Putamen (tissue), 1 donor: Measurements from ENCODE around the gene PIGW.
"Not testable (repeated sequence)": the region's sequence is repeated elsewhere in the genome, so short reads cannot be mapped to it uniquely, and the experiment has no call there.

ENCODE experiments used
- DNase-seq: peaks from one replicate; pipeline ENCODE4 v3.0.0-alpha.2; 2016; ENCODE audit warnings: low spot score

The PIGW gene

GRCh38 chr17:36508439-36508838 lies 26.3 kb upstream of the PIGW start:
- DNase-seq: not testable (repeated sequence)

DNA sequence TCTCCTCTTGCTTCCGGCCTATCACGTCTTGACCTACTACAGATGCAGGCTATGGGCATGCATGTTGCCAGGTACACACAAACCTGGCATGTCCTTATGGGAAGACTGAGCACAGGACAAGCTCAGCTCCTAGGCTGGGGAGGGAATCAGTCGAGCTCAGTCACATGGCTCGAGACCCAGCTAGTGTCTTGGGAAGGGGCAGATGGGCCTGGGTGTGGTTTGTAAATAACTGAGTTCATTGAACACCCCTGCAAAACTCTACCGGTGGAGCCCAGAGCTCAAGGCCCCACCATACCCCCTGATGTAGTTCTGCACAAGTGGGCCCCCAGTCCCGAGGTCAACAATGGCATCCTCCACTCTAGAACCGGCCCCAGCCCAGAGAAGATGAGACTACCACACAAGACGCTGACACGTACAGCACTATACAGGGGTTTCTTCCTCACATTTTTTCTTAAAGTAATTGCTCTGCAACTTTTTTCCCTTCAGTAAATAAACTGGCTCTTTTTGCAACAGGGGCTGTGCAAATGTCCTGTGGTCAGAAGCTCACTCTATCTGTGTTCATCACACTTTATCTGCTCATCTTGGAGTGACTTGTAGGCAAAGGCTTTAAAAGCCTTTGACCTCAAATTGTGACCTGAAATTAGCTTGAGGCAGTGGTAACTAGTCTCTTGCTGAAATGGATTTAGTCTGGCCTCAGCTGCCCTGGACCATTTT lies 25.4 kb upstream of the PIGW start:
- no peak for DNase-seq

DNA sequence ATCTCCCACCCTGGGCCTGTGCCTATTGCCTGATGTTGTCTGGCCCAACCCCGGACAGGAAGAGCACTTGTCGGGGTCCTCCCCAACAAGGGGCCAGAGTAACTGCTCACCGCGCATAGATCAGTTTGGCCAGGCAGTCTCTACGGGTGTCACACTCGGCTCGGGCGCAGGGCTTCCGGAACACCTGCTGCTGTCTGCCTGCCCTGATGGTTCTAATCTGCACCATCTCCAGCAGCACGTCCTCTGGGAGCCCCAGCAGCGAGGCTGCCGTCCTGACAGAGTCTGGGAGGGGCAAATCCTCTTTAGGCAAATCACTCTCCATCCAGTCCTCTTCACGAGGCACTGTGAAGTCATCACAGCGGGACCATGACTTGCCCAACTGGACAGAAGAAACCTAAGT lies 24.2 kb upstream of the PIGW start:
- no peak for DNase-seq

- no peak for DNase-seq
These were observed 23.6 kb upstream of the PIGW start for GRCh38 chr17:36511216-36511615.

DNA sequence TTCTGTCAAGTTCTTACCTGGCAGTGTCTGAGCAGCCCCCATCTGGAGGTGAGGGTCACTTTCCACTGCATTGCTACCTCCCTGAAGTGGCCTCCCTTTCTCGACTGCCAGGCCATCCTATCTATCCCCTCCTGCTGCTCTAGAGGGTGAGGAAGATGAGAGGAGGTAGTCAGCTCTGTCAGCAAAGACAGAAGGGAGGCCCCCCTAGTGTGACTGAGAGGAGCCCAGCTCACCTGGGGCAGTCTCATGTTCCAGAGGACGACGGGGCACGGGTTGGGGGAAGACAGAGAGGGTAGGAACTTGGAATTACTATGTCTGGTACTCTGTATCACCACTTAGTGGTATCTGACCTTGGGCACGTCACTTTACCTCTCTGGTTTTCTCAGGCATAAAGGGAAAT lies 22.1 kb upstream of the PIGW start:
- DNase-seq: no peak

- no peak for DNase-seq
These were observed 19.9 kb upstream of the PIGW start for GRCh38 chr17:36514856-36515255.

GRCh38 chr17:36515837-36516236 lies 18.9 kb upstream of the PIGW start:
- DNase-seq: no peak

DNA sequence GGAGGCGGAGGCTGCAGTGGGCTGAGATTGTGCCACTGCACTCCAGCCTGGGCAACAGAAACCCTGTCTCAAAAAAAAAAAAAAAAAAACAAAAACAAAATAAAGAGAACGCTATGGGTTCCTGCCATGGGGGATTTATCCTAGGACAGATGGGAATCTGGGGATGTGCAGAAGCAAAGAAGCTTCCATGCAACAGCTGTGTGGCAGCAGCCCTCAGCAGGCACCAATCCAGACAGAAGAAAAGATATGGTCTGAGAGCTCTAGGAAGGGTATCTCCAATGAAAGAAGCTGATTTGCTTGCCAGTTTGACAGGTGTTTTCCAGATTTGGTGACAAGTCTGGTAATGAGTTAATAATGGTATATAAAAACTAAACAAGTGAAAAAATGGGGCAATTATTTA lies 11.7 kb upstream of the PIGW start:
- DNase-seq: no peak

DNA sequence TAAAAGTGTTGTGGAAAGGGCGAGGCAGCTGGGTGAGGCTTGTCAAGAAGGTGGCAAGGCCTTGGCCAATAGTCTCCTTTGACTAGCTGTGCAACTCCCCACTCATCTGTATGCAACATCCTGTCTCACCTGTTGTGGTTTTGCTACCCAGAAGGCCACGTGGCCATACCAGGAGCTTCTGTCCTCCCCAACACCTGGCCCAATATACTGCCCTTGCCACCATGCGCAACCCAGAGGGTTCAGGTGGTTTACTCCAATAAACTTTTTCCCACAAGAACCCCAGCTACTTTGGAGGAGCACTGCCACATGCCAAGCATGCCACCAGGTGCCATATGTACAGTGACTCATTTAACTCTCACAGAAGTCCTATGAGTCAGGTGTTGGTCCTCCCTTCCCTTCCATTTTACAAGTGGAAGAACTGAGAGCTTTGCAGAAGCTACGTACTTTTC lies 10.3 kb upstream of the PIGW start:
- DNase-seq: no peak

DNA sequence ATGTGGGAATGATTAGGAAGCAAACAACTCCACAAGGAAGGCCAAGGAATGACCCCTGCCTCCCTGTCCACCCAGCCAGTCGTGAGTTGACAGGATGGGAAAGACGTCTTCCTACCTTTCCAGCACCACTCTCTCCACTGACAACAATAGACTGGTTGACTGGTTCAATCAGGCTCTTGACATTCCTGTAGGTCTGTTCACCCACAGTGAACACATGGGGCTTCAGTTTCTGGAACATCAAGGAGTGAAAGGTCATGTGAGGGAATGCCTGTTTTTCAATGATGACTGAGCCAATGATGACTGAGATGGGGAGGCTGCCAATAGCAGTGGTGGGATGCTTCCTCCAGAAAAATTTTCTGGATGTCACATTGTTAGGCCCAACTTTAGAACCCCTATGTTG lies 9.7 kb upstream of the PIGW start:
- no peak for DNase-seq

DNA sequence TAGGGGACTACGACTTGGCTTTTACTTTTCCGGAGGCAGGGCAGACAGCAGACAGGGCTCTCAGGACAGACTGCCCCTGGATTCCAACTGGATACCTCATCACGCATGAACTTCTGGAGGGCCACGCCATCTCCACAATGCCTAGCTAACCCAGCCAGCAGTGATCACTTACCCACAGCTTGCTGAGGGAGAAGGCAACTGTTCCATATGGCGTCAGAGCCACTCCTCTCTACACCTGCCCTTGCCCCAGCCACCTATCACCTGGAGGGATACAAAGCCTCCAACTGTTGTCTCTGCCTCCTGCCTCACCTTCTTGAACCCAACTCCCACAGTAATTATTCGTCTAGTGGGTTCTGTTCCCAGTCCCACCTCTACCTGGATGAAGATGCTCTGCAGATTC lies 8.9 kb upstream of the PIGW start:
- DNase-seq: no peak

- no peak for DNase-seq
These were observed 7.1 kb upstream of the PIGW start for GRCh38 chr17:36527621-36528250.

DNA sequence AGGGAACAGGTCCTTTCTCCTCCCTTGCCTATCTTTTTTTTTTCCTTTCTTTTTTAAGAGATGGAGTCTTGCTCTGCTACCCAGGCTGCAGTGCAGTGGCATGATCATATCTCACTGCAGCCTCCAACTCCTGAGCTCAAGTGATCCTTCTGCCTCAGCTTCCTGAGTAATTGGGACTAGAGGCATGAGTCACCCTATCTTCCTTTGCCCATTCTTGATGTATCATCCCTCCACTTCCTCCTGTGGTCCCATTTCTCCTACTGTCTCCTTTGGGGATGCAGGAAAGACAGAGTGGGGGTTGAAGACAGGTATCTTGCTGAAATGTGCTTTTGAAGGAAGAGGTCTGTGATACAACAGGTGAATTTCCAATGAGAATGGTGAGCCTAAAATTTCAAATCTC lies 5.7 kb upstream of the PIGW start:
- no peak for DNase-seq

GRCh38 chr17:36532435-36532975 lies 2.3 kb upstream of the PIGW start:
- DNase-seq: no peak

- DNase-seq: no peak
These were observed 600 bp upstream of the PIGW start for GRCh38 chr17:36533935-36534839.

DNA sequence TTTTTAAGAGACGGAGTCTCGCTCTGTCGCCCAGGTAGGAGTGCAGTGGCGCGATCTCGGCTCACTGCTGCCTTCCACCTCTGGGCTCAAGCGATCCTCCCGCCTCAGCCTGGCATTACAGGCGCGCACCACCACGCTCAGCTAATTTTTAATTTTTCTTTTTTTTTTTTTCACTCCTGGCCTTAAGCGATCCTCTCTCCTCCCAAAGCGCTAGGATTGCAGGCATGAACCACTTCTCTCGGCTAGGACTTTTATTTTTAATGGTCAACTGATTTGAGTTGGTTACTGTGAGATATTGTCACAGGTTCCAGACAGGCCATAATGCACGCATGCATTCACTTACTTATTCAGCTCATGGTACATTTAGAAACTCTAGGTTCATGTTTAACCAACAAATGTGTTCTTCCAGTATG lies 888 bp downstream of the PIGW start:
- no peak for DNase-seq

DNA sequence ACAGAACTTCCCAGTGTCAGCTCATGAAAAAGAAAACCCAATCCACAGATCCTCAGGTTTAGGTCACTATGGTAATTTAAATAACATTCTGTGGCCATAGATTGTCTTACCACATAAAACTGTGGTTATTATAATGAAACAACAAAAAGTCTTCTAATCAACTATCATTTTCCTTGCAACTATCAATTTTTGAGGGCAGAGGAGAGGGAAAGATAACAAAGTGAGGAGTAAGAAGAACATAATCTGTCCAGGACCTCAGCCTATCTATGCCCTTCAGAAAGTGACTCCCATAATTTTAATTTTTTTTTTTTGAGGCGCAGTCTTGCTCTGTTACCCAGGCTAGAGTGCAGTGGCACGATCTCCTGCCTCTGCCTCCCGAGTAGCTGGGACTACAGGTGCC lies 5.9 kb downstream of the PIGW start:
- no peak for DNase-seq

- no peak for DNase-seq
These were observed 8.0 kb downstream of the PIGW start for GRCh38 chr17:36542755-36543154.

- DNase-seq: no peak
These were observed 9.2 kb downstream of the PIGW start for GRCh38 chr17:36544044-36544306.

- peak; percentile 93 for DNase-seq
These were observed 9.7 kb downstream of the PIGW start, which contains the start of gene GGNBP2 for GRCh38 chr17:36544307-36545076. Gene GGNBP2 (plus strand): TSS chr17:36544919. CDS start chr17:36545725, 806 bp downstream.

DNA sequence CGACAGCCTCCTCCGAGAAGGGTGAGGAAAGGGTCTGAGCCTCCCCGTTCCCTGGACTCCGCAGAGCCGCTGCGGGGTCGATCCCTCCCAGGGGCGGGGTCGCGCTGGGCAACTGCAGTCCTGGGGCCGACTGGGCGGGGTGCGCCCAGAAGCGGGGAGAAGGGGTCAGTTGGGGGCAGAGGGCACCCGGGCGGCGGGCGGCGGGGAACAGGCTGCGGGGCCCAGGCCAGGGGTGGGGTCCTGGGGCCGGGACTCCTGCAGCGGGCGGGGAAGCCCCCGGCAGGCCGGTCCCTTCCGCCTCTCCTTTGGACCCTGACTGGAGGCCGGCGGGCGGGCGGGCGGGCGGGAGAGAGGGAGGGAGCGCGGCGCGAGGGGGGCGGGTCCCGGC lies 10.3 kb downstream of the PIGW start:
- DNase-seq: no peak
